ENCODE results near the gene PGAM5. TPM values are rescaled to one million over a fixed set of nuclear protein-coding genes. Genes with fewer than 3 reads are reported as not detected.

The PGAM5 gene
- total and polyA plus RNA-seq, 9 of the 15 experiments (the other 6 are each of a cell fraction or from before 2014, with no cell fraction given) = 7.4 to 121 (median 69.5) TPM

GRCh38 chr12:132761921-132762583 is 51.4 kb downstream of the PGAM5 start (continued):
- TF ChIP-seq, protein P1, sequence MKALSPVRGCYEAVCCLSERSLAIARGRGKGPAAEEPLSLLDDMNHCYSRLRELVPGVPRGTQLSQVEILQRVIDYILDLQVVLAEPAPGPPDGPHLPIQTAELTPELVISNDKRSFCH (CRISPR knock-in tag; IDR thresholded peaks at IDR 0.05) = no peak
- TF ChIP-seq, protein P1 (tag; IDR thresholded peaks at IDR 0.05) = peak; percentile 29; the same call in 1 of the 2 replicates
- no peak for TF ChIP-seq HIVEP1 (CRISPR knock-in tag; IDR thresholded peaks at IDR 0.05)
- TF ChIP-seq, protein P2, sequence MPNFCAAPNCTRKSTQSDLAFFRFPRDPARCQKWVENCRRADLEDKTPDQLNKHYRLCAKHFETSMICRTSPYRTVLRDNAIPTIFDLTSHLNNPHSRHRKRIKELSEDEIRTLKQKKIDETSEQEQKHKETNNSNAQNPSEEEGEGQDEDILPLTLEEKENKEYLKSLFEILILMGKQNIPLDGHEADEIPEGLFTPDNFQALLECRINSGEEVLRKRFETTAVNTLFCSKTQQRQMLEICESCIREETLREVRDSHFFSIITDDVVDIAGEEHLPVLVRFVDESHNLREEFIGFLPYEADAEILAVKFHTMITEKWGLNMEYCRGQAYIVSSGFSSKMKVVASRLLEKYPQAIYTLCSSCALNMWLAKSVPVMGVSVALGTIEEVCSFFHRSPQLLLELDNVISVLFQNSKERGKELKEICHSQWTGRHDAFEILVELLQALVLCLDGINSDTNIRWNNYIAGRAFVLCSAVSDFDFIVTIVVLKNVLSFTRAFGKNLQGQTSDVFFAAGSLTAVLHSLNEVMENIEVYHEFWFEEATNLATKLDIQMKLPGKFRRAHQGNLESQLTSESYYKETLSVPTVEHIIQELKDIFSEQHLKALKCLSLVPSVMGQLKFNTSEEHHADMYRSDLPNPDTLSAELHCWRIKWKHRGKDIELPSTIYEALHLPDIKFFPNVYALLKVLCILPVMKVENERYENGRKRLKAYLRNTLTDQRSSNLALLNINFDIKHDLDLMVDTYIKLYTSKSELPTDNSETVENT (CRISPR knock-in tag; IDR thresholded peaks at IDR 0.05) = peak; percentile 70; the same call in 1 of the 2 replicates
- no peak for TF ChIP-seq FIP1L1 (IDR thresholded peaks at IDR 0.05; ENCODE audit: low read depth, low read length, poor library complexity, severe bottlenecking)
- no peak; a peak in 1 of 3 replicates for TF ChIP-seq CBX3 (IDR thresholded peaks at IDR 0.05; ENCODE audit: borderline replicate concordance in 1 of 2, low read length in 2 of 2)
- TF ChIP-seq ATF2 (CRISPR knock-in tag; IDR thresholded peaks at IDR 0.05) = no peak
- no peak for TF ChIP-seq ETS2 (tag; IDR thresholded peaks at IDR 0.05; ENCODE audit: borderline replicate concordance, poor library complexity, severe bottlenecking)
- TF ChIP-seq SIX5 (IDR thresholded peaks at IDR 0.05; ENCODE audit: borderline replicate concordance in 1 of 2, insufficient read depth in 1 of 2, low read depth in 1 of 2, low read length in 2 of 2) = no peak
- no peak for TF ChIP-seq CAMTA2 (CRISPR knock-in tag; conservative IDR thresholded peaks at IDR 0.05)
- no peak for TF ChIP-seq XRCC4 (IDR thresholded peaks at IDR 0.05; ENCODE audit: extremely low read depth, insufficient read depth, insufficient read length)
- TF ChIP-seq ZFX (CRISPR knock-in tag; IDR thresholded peaks at IDR 0.05) = peak; percentile 98
- no peak for TF ChIP-seq SFPQ (IDR thresholded peaks at IDR 0.05; ENCODE audit: low read depth, low read length)
- TF ChIP-seq SRSF7 (optimal IDR thresholded peaks at IDR 0.05; ENCODE audit: low read depth, low read length) = no peak
- peak; percentile 57 for TF ChIP-seq MAX (CRISPR knock-in tag; IDR thresholded peaks at IDR 0.05)
- no peak for TF ChIP-seq MAFF (IDR thresholded peaks at IDR 0.05; ENCODE audit: low read length)
- no peak for TF ChIP-seq NEUROD1 (IDR thresholded peaks at IDR 0.05; ENCODE audit: borderline replicate concordance, low read depth, low read length, partially characterized antibody)
- TF ChIP-seq ZBTB8A (IDR thresholded peaks at IDR 0.05; ENCODE audit: partially characterized antibody) = no peak
- TF ChIP-seq ARID2 (IDR thresholded peaks at IDR 0.05) = no peak; the same call in 1 of the 2 replicates
- no peak for TF ChIP-seq ZNF146 (CRISPR knock-in tag; IDR thresholded peaks at IDR 0.05; ENCODE audit: unreplicated experiment)
- TF ChIP-seq MBD2 (IDR thresholded peaks at IDR 0.05; ENCODE audit: borderline replicate concordance, low read depth) = 0 out of 2 replicates have a peak, but pooled peaks have one; percentile 38
- TF ChIP-seq CHCHD3 (CRISPR knock-in tag; IDR thresholded peaks at IDR 0.05) = no peak
